ENCODE measurements around the gene NRARP.

NRARP gene

DNA sequence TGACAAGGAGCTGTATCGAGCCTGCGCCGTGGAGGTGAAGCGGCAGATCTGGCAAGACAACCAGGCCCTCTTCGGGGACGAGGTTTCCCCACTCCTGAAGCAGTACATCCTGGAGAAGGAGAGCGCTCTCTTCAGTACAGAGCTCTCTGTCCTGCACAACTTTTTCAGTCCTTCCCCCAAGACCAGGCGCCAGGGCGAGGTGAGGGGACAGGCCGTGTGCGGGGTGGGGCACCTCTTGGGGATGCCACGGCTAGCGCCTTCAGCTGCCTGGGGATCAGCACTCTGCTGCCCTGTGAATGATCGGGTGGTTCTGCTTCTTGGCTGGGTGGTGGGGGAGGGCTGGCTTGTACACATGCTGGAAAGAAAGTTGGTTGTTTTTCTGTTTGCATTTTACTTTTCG, 45.2 kb downstream of the NRARP start:
- DNase-seq (ENCODE audit: low read depth) = no peak

DNA sequence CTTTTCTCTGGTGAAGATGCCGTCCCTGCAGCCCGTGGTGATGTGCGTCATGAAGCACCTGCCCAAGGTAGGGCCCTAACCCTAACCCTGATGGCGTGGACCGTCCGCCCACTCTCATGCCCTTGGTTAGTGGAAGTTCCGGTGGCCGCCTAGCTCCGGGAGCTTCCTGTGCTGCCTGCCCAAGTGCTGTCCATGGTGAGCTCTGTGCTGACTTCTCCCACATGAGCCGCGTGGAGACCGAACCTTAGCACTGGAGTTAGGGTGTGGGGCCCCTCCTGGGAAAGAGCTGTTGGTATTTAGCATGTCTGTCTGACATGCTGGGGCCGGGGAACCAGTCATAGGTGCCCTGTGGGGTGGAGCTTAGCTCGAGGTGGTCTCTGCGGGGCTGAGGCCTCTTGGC, 45.7 kb downstream of the NRARP start:
- DNase-seq (ENCODE audit: low read depth) = no peak

DNA sequence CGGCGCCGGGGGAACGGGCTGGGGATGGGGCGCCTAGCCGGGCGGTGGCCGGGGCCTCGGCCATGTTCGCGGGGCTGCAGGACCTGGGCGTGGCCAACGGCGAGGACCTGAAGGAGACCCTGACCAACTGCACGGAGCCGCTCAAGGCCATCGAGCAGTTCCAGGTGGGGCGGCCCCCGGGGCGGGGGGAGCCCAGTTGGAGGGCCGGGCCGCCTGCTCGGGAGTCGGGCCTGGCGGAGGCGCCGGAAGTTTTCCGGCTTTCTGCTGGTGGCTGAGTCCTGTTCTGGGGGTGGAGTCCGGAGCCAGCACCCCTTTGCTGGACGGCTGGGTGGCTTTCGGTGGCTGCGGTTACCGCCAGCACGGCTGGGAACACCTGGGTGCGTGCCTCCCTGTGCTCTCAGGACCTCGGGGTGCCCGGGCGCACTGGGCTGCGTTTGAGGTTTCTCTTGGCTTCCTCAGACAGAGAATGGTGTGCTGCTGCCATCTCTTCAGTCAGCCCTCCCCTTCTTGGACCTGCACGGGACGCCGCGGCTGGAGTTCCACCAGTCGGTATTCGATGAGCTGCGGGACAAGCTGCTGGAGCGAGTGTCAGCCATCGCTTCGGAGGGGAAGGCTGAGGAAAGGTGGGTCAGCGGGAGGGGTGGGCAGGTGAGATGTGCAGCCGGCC, 46.5 kb downstream of the NRARP start:
- no peak for DNase-seq (ENCODE audit: low read depth)

DNA sequence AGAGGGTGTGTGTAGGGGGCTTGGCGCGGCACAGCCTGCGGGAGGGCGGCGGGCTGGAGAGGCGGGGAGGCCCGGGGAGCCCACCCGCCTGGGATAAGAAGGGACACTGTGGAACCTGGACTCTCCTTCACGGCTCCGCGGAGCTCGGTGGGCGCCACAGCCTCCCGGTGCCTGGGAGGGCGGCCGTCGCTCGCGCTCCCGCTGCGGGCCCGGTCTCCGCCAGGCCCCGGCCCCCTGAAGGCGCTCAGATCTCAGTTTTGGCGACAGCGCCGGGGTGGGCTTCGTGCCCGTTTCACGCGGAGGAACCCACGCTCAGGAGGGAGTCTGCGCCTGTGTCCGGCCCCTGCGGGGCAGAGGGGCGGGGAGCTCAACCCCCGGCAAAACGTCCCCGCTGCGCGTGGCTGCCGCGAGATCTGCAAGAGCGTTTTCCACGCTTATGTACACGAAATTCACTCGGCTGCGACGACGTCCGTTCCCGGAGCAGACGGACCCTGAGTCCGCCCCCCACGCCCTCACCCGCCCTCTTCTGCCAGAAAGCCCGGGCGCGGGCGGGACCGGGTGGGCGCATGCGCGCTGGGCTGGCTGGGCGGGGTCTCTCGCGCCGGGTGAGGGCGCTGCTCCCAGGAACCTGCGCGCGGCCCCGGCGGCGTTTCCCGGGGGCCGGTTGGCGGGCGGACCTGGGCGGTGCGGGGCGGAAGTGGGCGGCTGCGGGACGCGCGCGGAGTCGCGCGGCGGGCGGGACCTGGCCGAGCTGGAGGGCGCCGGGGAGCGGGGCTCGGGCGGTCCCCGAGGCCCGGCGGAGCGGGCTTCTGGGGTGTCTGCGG, 47.2 kb downstream of the NRARP start, which contains the start of gene NELFB:
Gene NELFB, plus strand, starts transcription at position 704 of the 824 bp plus-strand sequence.
- DNase-seq (ENCODE audit: low read depth) = peak; percentile 96

DNA sequence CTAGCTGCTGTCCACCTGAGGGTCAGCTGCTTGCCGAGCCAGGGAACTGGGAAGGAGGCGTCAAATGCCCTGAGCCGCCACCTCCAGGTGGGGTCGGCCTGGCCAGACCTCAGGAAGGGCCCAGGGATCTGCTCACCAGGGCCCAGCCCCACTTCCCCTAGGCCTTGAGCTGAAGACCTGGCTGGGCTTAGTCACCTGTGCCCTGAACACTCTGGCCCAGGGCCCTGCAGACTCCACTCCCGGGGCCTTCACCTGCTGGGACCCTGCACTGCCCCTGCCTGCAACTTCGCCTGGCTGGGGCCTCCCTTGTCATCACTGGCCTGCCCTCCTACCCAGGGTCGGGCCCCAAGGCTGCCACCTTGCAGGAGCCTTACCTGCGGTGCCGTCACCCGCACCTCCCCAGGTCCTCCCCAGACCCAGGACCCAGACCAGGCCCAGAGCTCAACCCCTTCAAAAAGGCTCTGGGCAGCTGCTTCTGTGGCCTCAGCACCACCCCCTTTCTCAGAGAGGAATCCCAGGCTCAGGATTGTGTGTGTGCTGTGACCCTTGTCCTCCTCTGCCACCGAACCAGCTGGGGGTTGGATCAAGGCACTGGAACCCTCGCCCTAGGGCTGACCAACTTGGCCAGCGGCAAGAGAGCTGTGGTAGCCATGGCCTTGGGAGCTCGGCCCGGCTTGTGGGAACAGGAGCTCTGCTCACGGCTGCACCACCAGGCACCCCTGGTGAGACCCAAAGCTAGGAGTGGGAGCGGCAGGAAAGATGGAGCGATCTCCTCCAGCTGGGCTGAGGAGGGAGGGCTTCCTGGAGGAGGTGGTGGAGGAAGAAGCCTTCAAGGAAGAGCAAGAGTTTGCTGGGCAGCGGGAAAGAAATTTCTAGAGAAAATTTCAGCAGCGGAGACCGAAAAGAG, 48.1 kb downstream of the NRARP start:
- DNase-seq (ENCODE audit: low read depth) = no peak

DNA sequence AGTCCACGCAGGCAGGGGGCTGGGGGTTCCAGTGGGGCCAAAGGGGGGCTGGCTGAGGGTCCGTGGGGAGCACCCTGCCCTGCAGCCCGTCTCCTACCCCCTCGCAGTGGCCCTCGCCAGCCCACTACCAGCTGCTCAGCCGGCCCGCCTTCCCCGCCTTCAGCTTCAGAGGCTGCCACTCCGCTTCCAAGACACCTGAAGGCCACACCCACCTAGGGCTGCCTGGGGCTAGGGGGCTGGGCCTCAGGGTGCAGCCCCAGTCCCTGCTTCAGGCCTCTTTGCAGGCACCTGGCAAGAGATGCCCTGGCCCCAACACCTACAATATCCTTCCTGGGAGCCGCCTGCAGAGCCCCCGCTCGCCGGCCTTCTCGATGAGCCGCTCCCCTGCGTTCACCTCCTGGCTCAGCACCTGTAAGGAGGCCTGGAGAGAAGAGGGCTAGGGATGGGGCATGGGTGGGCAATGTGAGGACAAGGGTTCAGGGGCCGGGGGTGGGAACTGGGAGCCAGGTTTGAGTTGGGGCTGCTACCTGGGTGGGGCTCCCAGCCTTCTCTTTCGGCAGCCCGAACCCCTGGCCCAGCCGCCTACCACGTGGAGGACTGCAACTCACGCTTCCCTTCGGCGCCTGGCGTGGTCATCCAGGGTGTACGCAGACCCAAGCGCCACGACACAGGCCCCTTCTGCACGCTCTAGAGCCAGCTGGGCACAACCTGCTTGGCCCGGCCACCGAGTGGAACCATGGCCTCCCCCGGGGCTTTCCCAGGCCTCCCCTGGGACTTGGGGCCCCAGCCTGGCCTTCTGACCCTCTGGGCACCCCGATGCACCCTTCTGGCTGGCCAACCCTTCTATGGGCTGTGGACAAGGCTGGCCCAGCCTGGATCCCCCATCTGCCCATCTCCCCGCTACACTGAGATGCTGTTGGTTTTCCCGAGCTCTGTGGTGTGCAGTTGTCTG, 49.2 kb downstream of the NRARP start:
- DNase-seq (ENCODE audit: low read depth) = no peak

DNA sequence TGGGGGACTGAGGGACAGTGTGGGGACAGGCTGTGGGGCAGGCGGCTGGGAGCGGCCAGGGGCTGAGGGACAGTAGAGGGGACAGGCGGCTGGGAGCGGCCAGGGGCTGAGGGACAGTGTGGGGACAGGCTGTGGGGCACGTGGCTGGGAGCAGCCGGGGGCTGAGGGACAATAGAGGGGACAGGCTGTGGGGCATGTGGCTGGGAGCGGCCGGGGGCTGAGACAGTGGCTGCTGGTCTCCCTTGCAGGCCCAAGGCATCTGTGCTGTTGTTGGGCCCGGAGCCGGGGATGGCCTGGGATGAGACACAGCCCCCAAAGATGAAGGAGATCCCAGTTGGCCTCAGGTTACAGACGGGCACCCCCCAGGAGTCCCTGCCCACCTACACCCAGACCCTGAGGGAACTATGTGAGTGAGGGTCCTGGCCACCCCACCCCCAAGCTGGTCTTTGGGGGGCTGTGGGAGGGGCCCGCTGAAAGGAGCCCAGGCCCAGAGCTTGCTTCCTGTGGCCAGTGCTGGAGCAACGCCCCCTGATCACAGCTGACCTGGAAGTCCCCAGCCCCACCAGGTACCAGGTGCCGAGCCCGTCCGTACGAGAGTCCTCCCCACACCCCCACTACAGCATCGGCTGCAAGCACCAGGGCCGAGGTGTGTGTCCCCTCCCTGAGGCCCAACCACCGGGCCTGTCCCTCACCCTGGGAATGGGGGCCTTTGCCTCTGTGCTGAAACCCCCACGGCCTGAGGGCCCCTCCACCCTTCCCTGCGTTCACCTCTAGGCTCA, 50.4 kb downstream of the NRARP start:
- DNase-seq (ENCODE audit: low read depth) = no peak

DNA sequence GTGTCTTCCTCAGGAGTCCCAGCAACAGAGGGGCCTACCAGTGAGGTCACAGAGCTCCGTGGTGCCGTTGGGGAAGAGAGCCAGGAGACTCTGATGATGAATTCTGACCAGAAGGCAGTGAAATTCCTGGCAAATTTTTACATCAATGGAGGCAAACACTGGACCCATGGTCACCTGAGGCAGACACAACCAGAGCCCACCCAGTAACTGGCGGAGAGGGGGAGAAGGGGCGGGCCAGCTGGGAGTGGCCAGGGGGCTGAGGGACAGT, 50.9 kb downstream of the NRARP start, which contains the start of gene STPG3:
Gene STPG3, plus strand, starts transcription at position 93 of the 268 bp plus-strand sequence. Its CDS starts 1 bp downstream, at position 94.
- no peak for DNase-seq (ENCODE audit: low read depth)

DNA sequence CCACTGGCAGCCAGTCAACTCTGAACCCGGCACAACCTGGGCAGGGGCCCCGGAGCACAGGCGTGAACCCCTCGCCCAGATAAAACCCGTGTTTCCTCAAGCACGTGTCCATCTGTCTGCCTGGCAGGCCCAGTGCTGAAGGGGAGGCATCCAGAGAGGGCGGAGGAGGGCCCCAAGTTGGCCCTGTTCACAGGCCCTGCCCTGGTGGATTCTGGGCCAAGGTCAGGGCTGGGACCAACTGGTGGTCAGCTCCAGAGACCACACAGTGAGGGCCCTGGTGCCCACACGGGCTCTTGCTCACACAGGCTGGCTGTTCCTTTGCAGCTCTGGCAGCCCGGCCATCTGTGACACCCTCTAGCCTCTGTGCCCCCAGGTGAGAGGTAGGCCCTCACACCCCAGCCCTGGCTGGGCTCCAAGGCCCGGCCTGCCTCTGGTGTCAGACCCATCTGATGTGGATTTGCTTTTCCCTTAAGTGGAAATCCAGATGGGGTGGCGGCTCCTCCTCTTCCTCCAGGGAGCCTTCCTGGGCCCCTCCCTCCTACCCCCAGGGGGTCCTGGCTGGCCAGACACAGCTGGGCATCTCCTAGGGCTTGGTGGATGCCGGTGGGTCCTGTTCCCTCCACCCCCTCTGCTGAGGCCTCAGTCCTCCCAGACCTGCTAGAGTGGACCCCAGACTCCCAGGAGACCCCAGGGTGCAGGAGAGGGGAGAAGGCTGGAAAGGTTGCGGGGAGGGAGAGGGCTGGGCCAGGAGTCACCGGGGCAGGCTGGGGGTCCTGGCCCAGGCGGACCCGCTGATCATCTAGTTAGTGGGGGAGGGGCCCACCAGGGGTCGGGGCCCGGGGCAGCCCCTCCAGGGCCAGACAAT, 51.5 kb downstream of the NRARP start:
- DNase-seq (ENCODE audit: low read depth) = no peak
